ENCODE measurements around the gene NEDD8. TPM values are rescaled to one million over a fixed set of nuclear protein-coding genes. Genes with fewer than 3 reads are reported as not detected.
"Not testable (repeated sequence)": the region's sequence is repeated elsewhere in the genome, so short reads cannot be mapped to it uniquely, and the experiment has no call there.

Gene NEDD8
- total and polyA plus RNA-seq, 9 donors: 180 to 245 (median 221) TPM

DNA sequence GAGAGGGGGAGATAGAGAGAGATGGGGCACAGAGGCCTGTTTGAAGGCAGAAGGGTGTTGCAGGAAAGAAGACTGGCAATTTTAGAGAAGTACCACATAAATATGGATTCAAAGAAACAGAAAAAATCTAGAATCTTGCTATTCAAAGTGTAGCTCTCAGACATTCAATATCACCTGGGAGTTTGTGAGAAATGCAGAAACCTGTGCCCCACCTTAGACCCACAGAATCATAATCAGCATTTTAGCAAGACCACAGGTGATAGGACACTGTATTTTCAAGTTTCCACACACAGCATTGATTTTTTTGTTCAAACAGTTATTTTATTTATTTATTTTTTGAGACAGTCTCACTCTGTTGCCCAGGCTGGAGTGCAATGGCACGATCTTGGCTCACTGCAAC, 3.3 kb downstream of the NEDD8 start:
- H3K4me3 ChIP-seq (ENCODE audit: low read length): no peak overlapping the region
- WGBS (ENCODE audit: insufficient coverage): no CpG with 5 or more reads among the region's 1 CpG
- DNase-seq: no peak
- no peaks in the 10 kb centered on the region for H3K27me3 ChIP-seq (ENCODE audit: control insufficient read depth, insufficient read depth, low read length)
- H3K36me3 ChIP-seq (ENCODE audit: control insufficient read depth, insufficient read depth, low read length): peaks cover 8% of the 10 kb centered on the region
- no peaks in the 10 kb centered on the region for H3K9me3 ChIP-seq (replicated peaks; ENCODE audit: control insufficient read depth, low read depth, low read length)
- H3K27ac ChIP-seq (ENCODE audit: low read length): no peak overlapping the region
- peaks cover 19% of the 10 kb centered on the region for H3K4me1 ChIP-seq (ENCODE audit: control insufficient read depth, insufficient read depth, low read length)

DNA sequence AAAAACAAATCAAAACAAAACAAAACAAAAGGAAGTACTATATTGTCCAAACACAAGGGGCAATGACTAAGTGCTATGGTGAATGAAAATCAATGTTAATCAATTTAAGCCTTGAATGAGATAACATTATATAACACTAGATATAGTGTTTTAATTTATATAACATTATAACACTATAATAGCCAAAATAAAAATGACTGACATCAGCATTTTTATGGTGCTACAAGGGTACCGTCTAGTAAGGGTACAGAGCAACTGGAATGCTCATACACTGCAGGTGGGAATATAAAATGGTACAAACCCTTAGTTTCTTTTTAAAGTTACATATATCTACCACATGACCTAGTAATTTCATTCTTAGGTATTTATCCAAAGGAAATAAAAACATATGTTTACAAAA, 5.7 kb downstream of the NEDD8 start:
- H3K9me3 ChIP-seq (replicated peaks; ENCODE audit: control insufficient read depth, low read depth, low read length): no peaks in the 10 kb centered on the region
- H3K27ac ChIP-seq (ENCODE audit: low read length): no peak overlapping the region
- no peak overlapping the region for H3K4me3 ChIP-seq (ENCODE audit: low read length)
- H3K4me1 ChIP-seq (ENCODE audit: control insufficient read depth, insufficient read depth, low read length): peaks cover 8% of the 10 kb centered on the region
- WGBS (ENCODE audit: insufficient coverage): no CpG with 5 or more reads among the region's 1 CpG
- no peak for DNase-seq
- no peaks in the 10 kb centered on the region for H3K27me3 ChIP-seq (ENCODE audit: control insufficient read depth, insufficient read depth, low read length)
- H3K36me3 ChIP-seq (ENCODE audit: control insufficient read depth, insufficient read depth, low read length): peaks cover 7% of the 10 kb centered on the region

DNA sequence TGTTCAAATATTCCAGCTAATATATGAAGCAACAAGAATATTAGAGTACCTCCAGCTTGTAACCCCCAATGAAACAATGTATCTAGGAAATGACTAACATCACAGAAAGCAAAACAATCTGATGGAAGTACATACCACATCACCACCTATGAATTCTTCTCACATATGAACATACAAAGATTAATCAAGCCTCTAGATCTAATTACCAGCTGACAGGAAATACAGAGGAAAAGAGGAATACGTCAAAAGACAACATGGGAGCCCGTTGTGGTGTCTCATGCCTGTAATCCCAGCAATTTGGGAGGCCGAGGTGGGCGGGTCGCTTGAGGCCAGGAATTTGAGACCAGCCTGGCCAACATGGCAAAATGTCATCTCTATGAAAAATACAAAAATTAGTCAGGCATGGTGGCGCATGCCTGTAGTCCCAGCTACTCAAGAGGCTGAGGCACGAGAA, 7.5 kb downstream of the NEDD8 start:
- no peak for DNase-seq
- Histone ChIP-seq H3K36me3 (ENCODE audit: control insufficient read depth, insufficient read depth, low read length) (peaks cover 7% of the 10 kb centered on the region), H3K27ac (ENCODE audit: low read length) (peak overlapping the region; percentile 65), H3K9me3 (replicated peaks; ENCODE audit: control insufficient read depth, low read depth, low read length) (no peaks in the 10 kb centered on the region), H3K4me1 (ENCODE audit: control insufficient read depth, insufficient read depth, low read length) (no peaks in the 10 kb centered on the region), H3K4me3 (ENCODE audit: low read length) (no peak overlapping the region), H3K27me3 (ENCODE audit: control insufficient read depth, insufficient read depth, low read length) (no peaks in the 10 kb centered on the region)
- WGBS (ENCODE audit: insufficient coverage): 88% methylated on average over 2 of the region's 7 CpGs

DNA sequence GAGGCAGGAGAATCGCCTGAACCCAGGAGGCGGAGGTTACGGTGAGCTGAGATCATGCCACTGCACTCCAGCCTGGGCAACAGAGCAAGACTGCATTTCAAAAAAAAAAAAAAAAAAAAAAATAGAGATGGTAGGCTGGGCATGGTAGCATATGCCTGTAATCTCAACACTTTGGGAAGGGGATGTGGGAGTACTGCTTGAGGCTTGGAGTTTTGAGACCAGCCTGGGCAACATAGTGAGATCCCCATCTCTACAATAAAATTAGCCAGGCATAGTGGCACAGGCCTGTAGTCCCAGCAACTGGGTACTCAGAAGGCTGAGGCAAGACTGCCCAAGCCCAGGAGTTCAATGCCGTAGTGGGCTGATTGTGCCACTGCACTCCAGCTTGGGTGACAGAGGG, 9.2 kb downstream of the NEDD8 start:
- not testable (repeated sequence) for H3K4me3 ChIP-seq (ENCODE audit: low read length); H3K27me3 ChIP-seq (ENCODE audit: control insufficient read depth, insufficient read depth, low read length); H3K4me1 ChIP-seq (ENCODE audit: control insufficient read depth, insufficient read depth, low read length); DNase-seq; H3K9me3 ChIP-seq (replicated peaks; ENCODE audit: control insufficient read depth, low read depth, low read length); H3K36me3 ChIP-seq (ENCODE audit: control insufficient read depth, insufficient read depth, low read length); H3K27ac ChIP-seq (ENCODE audit: low read length)
- WGBS (ENCODE audit: insufficient coverage): 92% methylated on average over 2 of the region's 4 CpGs

DNA sequence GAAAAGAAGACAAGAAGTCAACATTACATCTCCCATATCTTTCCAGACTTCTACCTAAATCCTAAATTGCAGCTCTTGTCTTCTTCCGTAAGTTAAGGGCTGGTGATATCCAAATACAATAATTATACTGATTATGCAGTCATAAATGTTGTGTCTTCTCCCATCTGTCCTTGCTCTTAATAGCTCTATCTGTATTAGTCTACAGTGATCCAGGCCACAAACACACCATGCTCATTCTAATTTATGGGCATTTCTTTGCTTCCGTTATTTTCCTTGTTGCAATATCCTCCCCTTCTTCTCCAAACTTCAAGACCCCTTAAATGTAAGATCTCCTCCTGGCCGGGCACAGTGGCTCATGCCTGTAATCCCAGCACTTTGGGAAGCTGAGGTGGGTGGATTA, 12.6 kb downstream of the NEDD8 start:
- no peak overlapping the region for H3K4me3 ChIP-seq (ENCODE audit: low read length)
- peaks cover 12% of the 10 kb centered on the region for H3K36me3 ChIP-seq (ENCODE audit: control insufficient read depth, insufficient read depth, low read length)
- no peak for DNase-seq
- no peaks in the 10 kb centered on the region for H3K9me3 ChIP-seq (replicated peaks; ENCODE audit: control insufficient read depth, low read depth, low read length)
- H3K27me3 ChIP-seq (ENCODE audit: control insufficient read depth, insufficient read depth, low read length): no peaks in the 10 kb centered on the region
- H3K4me1 ChIP-seq (ENCODE audit: control insufficient read depth, insufficient read depth, low read length): peaks cover 9% of the 10 kb centered on the region
- H3K27ac ChIP-seq (ENCODE audit: low read length): no peak overlapping the region
- no CpG with 5 or more reads among the region's 3 CpGs for WGBS (ENCODE audit: insufficient coverage)

DNA sequence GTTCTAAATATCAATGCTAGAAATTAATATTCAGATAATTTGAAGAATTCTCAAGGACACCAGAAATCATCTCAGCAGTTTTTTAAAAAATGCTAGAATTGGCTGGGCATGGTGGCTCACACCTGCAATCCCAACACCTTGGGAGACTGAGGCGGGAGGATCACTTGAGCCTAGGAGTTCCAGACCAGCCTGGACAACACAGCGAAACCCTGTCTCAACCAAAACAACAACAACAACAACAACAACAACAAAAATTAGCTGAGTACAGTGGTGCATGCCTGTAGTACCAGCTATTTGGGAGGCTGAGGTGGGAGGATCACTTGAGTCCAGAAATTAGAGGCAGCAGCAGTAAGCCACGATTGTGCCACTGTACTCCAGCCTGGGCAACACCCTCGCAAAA, 13.1 kb downstream of the NEDD8 start:
- Histone ChIP-seq H3K4me1 (ENCODE audit: control insufficient read depth, insufficient read depth, low read length) (peaks cover 12% of the 10 kb centered on the region), H3K4me3 (ENCODE audit: low read length) (no peak overlapping the region), H3K36me3 (ENCODE audit: control insufficient read depth, insufficient read depth, low read length) (peaks cover 14% of the 10 kb centered on the region), H3K27me3 (ENCODE audit: control insufficient read depth, insufficient read depth, low read length) (no peaks in the 10 kb centered on the region), H3K27ac (ENCODE audit: low read length) (no peak overlapping the region), H3K9me3 (replicated peaks; ENCODE audit: control insufficient read depth, low read depth, low read length) (no peaks in the 10 kb centered on the region)
- WGBS (ENCODE audit: insufficient coverage): no CpG with 5 or more reads among the region's 4 CpGs
- no peak for DNase-seq

DNA sequence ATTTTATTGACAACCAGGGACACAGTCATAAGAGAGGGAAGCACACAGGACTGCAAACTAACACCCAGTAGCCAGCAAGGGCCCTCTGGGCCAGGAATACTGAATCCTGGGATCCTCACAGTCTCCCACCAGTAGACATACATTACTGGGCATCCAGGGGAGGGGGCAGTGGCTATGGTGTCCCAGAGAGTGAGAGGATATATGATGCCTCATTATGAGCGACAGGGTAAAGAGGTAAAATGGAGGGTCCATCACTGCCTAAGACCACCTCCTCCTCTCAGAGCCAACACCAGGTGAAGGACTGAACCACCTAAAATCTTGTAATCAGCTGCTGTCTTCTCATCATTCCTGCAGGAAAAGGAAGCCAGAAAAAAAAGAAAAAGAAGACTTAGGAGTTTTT, 15.3 kb downstream of the NEDD8 start:
- H3K9me3 ChIP-seq (replicated peaks; ENCODE audit: control insufficient read depth, low read depth, low read length); DNase-seq: not testable (repeated sequence)
- no CpG with 5 or more reads among the region's 1 CpG for WGBS (ENCODE audit: insufficient coverage)

DNA sequence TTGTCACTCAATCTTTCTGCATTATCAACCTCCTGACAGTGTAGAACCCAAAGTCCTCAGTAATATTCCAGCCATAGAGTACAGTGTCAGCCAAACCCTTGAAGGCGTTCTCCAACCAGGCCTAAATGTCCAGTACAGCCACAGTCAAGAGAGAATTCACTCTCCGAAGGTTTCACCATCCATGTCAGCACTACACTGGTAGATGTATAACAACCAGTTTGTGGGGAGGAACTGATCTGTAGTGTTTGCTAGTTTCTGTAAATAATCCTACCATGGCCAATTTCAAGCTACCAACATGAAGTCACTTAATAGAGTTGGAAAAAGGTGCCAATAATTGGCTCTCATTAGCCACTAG, 15.8 kb downstream of the NEDD8 start:
- peaks cover 19% of the 10 kb centered on the region for H3K36me3 ChIP-seq (ENCODE audit: control insufficient read depth, insufficient read depth, low read length)
- peak overlapping the region; percentile 66 for H3K4me3 ChIP-seq (ENCODE audit: low read length)
- no peaks in the 10 kb centered on the region for H3K27me3 ChIP-seq (ENCODE audit: control insufficient read depth, insufficient read depth, low read length)
- peak overlapping the region; percentile 97 for H3K27ac ChIP-seq (ENCODE audit: low read length)
- H3K9me3 ChIP-seq (replicated peaks; ENCODE audit: control insufficient read depth, low read depth, low read length): no peaks in the 10 kb centered on the region
- no CpG with 5 or more reads among the region's 2 CpGs for WGBS (ENCODE audit: insufficient coverage)
- DNase-seq: no peak
- peaks cover 17% of the 10 kb centered on the region for H3K4me1 ChIP-seq (ENCODE audit: control insufficient read depth, insufficient read depth, low read length)

More for the DNA sequence above, 15.3 kb downstream of the NEDD8 start:
- Histone ChIP-seq H3K36me3 (ENCODE audit: control insufficient read depth, insufficient read depth, low read length) (peaks cover 16% of the 10 kb centered on the region), H3K4me1 (ENCODE audit: control insufficient read depth, insufficient read depth, low read length) (peaks cover 17% of the 10 kb centered on the region)
- H3K4me3 ChIP-seq (ENCODE audit: low read length); H3K27ac ChIP-seq (ENCODE audit: low read length); H3K27me3 ChIP-seq (ENCODE audit: control insufficient read depth, insufficient read depth, low read length): not testable (repeated sequence)

DNA sequence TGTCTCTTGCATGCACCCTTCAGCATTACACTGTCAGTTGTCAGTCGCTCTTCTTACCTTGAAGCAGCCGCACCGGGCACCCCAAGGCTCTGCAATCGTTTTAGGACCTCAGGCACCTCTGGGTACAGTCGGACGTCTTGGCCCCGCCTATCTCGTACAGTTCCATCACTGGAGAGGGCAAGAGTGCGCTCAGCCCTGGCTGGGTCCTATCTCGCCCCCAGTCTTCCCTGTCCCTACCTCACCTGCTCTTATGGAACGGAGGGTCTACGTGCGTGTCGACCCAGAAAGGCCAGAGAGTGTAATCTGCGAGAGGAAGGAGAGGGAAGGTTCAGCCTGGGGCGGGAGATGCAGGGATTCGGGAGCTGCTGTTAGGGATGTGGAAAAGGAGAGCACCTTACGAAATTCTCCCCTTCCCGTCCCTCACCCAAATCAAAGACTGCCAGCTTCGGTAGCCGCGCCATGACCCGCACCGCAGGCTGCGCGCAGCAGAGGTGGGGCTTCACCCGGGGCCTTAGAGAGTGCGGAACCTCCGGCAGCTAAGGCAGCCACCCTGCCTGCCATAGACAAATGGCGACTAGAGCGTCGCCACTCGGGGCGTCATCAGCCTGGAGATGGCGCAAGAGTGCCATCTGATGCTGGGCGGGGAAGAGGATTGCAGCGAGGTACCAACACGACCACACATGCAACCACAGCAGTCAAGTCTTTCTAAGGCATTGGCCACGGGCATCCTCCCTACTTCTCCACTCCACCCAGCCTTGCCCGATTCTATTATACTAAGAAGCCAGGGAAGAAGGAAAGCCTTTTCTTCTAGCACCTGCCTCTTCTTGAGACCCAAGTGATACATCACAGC, 16.4 kb downstream of the NEDD8 start, which contains the start of gene MDP1:
MDP1 (minus strand) TSS at position 572 of the 850 bp plus-strand sequence; CDS start at position 461, 111 bp downstream.
- Histone ChIP-seq H3K4me1 (ENCODE audit: control insufficient read depth, insufficient read depth, low read length) (peaks cover 17% of the 10 kb centered on the region), H3K9me3 (replicated peaks; ENCODE audit: control insufficient read depth, low read depth, low read length) (no peaks in the 10 kb centered on the region), H3K36me3 (ENCODE audit: control insufficient read depth, insufficient read depth, low read length) (peaks cover 24% of the 10 kb centered on the region), H3K4me3 (ENCODE audit: low read length) (peak within 1 kb of the TSS; percentile 66), H3K27me3 (ENCODE audit: control insufficient read depth, insufficient read depth, low read length) (no peaks in the 10 kb centered on the region), H3K27ac (ENCODE audit: low read length) (peak within 1 kb of the TSS; percentile 97)
- 0% methylated on average over 18 of the region's 40 CpGs for WGBS (ENCODE audit: insufficient coverage)
- peak; percentile 94 for DNase-seq

DNA sequence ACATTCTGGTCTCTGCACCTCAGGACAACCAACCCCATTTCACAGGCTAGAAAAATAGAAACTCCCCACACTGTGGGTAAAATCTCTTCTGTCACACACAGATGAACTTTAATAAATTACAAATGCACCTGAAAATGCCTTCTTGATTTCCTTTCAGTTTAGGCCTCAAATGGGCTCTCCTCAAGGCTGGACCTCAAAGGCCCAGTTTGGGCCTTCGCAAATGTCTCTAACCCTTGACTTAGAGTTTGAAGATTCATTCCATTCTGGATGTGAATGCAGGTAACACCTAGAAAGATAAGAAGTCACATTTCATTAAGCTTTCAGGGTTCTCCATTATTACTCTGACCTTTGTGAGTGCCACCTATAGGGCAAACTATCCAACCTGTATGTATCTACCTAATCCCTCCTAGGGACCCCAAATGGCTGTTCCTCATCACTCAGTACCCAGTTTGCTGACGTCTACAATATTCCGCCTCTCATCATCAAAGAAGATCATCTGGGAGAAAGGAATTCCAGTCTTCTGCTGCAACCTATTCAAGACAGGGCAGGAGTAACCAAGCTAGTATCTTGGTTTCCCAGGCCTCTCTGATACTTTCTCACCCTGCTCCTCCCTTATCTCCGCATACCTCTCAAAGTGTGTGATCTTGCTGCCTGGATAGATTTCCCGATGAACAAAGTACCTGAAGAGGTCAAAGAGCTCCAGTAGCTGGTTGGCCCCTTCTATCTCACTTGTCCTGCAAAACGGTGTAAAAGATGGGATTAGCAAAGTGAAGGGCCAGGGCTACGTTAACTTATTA, 18.1 kb downstream of the NEDD8 start:
- no peak for DNase-seq
- H3K4me3 ChIP-seq (ENCODE audit: low read length): peak overlapping the region; percentile 76
- WGBS (ENCODE audit: insufficient coverage): 94% methylated on average over 4 of the region's 7 CpGs
- no peaks in the 10 kb centered on the region for H3K9me3 ChIP-seq (replicated peaks; ENCODE audit: control insufficient read depth, low read depth, low read length)
- H3K27ac ChIP-seq (ENCODE audit: low read length): peak overlapping the region; percentile 100
- no peaks in the 10 kb centered on the region for H3K27me3 ChIP-seq (ENCODE audit: control insufficient read depth, insufficient read depth, low read length)
- peaks cover 41% of the 10 kb centered on the region for H3K36me3 ChIP-seq (ENCODE audit: control insufficient read depth, insufficient read depth, low read length)
- H3K4me1 ChIP-seq (ENCODE audit: control insufficient read depth, insufficient read depth, low read length): peaks cover 17% of the 10 kb centered on the region
